Psoas muscle (tissue), 8 donors: ENCODE measurements around the gene CBFA2T3. TPM values are rescaled to one million over a fixed set of nuclear protein-coding genes. Genes with fewer than 3 reads are reported as not detected.

Experiments used
- ATAC-seq, 4 donors: fragments of 200-7000 bp; cut with Tn5 transposase; one replicate each; pipeline ENCODE4 v1.9.1; 2020; ENCODE audit warnings: moderate library complexity in 3 of 4, mild to moderate bottlenecking in 2 of 4
- DNase-seq, 2 donors: peaks; one replicate each; pipeline ENCODE4 v3.0.0-alpha.2; 2020
- H3K27ac ChIP-seq: fragments of 200-600 bp; one replicate; pipeline ENCODE4 v1.8.0; 2022
- H3K27me3 ChIP-seq, 3 donors: fragments of 200-600 bp in 1 of 3; one replicate each; pipeline versions ENCODE4 v1.6.1 to v1.8.0; 2013 to 2022; ENCODE audit warnings: low read length in 2 of 3, mild to moderate bottlenecking in 2 of 3, moderate library complexity in 1 of 3; ENCODE audit not compliant: insufficient read depth in 3 of 3
- H3K36me3 ChIP-seq, 2 donors: fragments of 200-600 bp in 1 of 2; one replicate each; pipeline versions ENCODE4 v1.6.1 to v1.8.0; 2013 to 2022; ENCODE audit warnings: low read depth in 1 of 2, mild to moderate bottlenecking in 1 of 2, moderate library complexity in 1 of 2; ENCODE audit not compliant: insufficient read depth in 1 of 2
- H3K4me1 ChIP-seq: fragments of 200-600 bp; one replicate; pipeline ENCODE4 v1.8.0; 2022
- H3K4me3 ChIP-seq: fragments of 200-600 bp; one replicate; pipeline ENCODE4 v1.8.0; 2022; ENCODE audit warnings: mild to moderate bottlenecking
- H3K9me3 ChIP-seq: fragments of 200-600 bp; one replicate; pipeline ENCODE4 v1.8.0; 2022
- whole genome bisulfite sequencing, 3 donors: extraction: QIAGEN DNeasy Blood & Tissue Kit; methylation state at CpG; one replicate each; pipeline versions ENCODE4 v1.1.6 to v1.1.7; 2013; 5-methylcytosine and 5-hydroxymethylcytosine counted together
- intact Hi-C, 2 donors: fragments of 100-400 bp; cut with DNase I; formaldehyde crosslinking; loops; one replicate each; pipeline versions ENCODE4 v1.11.0 to v1.14.2; 2022
- polyA plus RNA-seq, 3 donors: library from polyadenylated mRNA; stranded (reverse); fragments of 200-250 nt; gene quantifications; one replicate each; pipeline ENCODE4 v1.2.3, GENCODE V29; 2013
- total RNA-seq, 4 donors: library from RNA; stranded (reverse); fragmentation: NEBNext Ultra II Directional in 2 of 4; extraction: Animal tissue kit (Norgen Biotek cat#: 25700) in 2 of 4; gene quantifications; one replicate each; pipeline versions ENCODE4 v1.2.1 to v1.2.4, GENCODE V29; 2021 to 2023
- TF ChIP-seq, protein P1 (sequence below): fragments of 200-600 bp; IDR thresholded peaks from one replicate; pipeline ENCODE4 v1.8.0; 2022; ENCODE audit warnings: antibody characterized with exemption
- donor health status: healthy with polysubstance abuse.
- donor health status: DM: no; HTN: no; CAD: no; lungs with moderate emphysema.
- donor health status: Bipolar disorder and iron deficiency.
- donor health status: healthy.
- donor health status: DM: yes; HTN: yes; CAD: no.
- donor health status: DM: no; HTN: no; CAD: no.
- donor health status: DM: no; HTN: no; CAD: no.
- donor health status: DM: yes; HTN: yes; CAD: no.

CBFA2T3 gene
- total and polyA plus RNA-seq, 7 donors: 2.6 to 15.0 (median 6.0) TPM

- Histone ChIP-seq H3K36me3 (no peaks in the 10 kb centered on the region), H3K27me3 (peaks cover 0 to 46% (median 20%) of the 10 kb centered on the region in 3 donors), H3K4me1 (no peaks in the 10 kb centered on the region), H3K9me3 (no peaks in the 10 kb centered on the region), H3K4me3 (no peak overlapping the region), H3K27ac (no peak overlapping the region)
- TF ChIP-seq, protein P1, sequence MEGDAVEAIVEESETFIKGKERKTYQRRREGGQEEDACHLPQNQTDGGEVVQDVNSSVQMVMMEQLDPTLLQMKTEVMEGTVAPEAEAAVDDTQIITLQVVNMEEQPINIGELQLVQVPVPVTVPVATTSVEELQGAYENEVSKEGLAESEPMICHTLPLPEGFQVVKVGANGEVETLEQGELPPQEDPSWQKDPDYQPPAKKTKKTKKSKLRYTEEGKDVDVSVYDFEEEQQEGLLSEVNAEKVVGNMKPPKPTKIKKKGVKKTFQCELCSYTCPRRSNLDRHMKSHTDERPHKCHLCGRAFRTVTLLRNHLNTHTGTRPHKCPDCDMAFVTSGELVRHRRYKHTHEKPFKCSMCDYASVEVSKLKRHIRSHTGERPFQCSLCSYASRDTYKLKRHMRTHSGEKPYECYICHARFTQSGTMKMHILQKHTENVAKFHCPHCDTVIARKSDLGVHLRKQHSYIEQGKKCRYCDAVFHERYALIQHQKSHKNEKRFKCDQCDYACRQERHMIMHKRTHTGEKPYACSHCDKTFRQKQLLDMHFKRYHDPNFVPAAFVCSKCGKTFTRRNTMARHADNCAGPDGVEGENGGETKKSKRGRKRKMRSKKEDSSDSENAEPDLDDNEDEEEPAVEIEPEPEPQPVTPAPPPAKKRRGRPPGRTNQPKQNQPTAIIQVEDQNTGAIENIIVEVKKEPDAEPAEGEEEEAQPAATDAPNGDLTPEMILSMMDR: no peak
- WGBS, 3 donors: 62 to 71% (median 70%) methylated on average over 17 to 20 of the region's 20 CpGs
- DNase-seq (peak in 1 of 2 donors; percentile 4), ATAC-seq (no peak)
- intact Hi-C loops: no loop called here
These were observed 38.4 kb upstream of the CBFA2T3 start for GRCh38 chr16:89015271-89015859.

- H3K9me3 ChIP-seq: no peaks in the 10 kb centered on the region
- no peak overlapping the region for H3K4me3 ChIP-seq
- no peaks in the 10 kb centered on the region for H3K4me1 ChIP-seq
- intact Hi-C loops: no loop called here
- no peaks in the 10 kb centered on the region for H3K36me3 ChIP-seq
- WGBS, 3 donors: 40 to 56% (median 54%) methylated on average over 15 to 19 of the region's 19 CpGs
- H3K27me3 ChIP-seq: peaks cover 0 to 45% (median 14%) of the 10 kb centered on the region in 3 donors
- ATAC-seq (no peak), DNase-seq (peak in 1 of 2 donors; percentile 7)
- TF ChIP-seq, protein P1: no peak
- no peak overlapping the region for H3K27ac ChIP-seq
These were observed 37.6 kb upstream of the CBFA2T3 start for GRCh38 chr16:89014403-89015230.

GRCh38 chr16:89013692-89014402, 36.8 kb upstream of the CBFA2T3 start:
- peak in 1 of 2 donors; percentile 7 for DNase-seq

GRCh38 chr16:89013111-89013510, 36.1 kb upstream of the CBFA2T3 start:
- no peak overlapping the region for H3K27ac ChIP-seq
- WGBS, 3 donors: 54 to 70% (median 54%) methylated on average over 6 of the region's 6 CpGs
- ATAC-seq: no peak
- DNase-seq: no peak
- H3K4me1 ChIP-seq: no peaks in the 10 kb centered on the region
- TF ChIP-seq, protein P1: no peak
- H3K27me3 ChIP-seq: peaks cover 0 to 34% (median 9%) of the 10 kb centered on the region in 3 donors
- intact Hi-C loops: no loop called here
- H3K4me3 ChIP-seq: no peak overlapping the region
- no peaks in the 10 kb centered on the region for H3K36me3 ChIP-seq
- H3K9me3 ChIP-seq: no peaks in the 10 kb centered on the region

More at GRCh38 chr16:89013692-89014402, 36.8 kb upstream of the CBFA2T3 start:
- intact Hi-C loops: no loop called here
- ATAC-seq: no peak
- TF ChIP-seq, protein P1: no peak
- Histone ChIP-seq H3K36me3 (no peaks in the 10 kb centered on the region), H3K9me3 (no peaks in the 10 kb centered on the region), H3K4me3 (no peak overlapping the region), H3K27ac (no peak overlapping the region), H3K27me3 (peaks cover 0 to 40% (median 12%) of the 10 kb centered on the region in 3 donors), H3K4me1 (no peaks in the 10 kb centered on the region)
- WGBS, 3 donors: 62 to 65% (median 63%) methylated on average over 20 to 23 of the region's 25 CpGs
